HS-27A (cell line): ENCODE results near the gene GNG12.
A peak's percentile ranks its signal among the peaks of the same experiment; 100 is the strongest.

ENCODE experiments used
- DNase-seq: peaks from one replicate; pipeline ENCODE4 v3.0.0-alpha.2; 2012; ENCODE audit warnings: low read depth, missing footprints

GNG12 gene

GRCh38 chr1:67814121-67814772 lies 19.0 kb downstream of the GNG12 start:
- DNase-seq = no peak

- no peak for DNase-seq
Measured at GRCh38 chr1:67812226-67812625, 21.0 kb downstream of the GNG12 start.

- DNase-seq = no peak
Measured at GRCh38 chr1:67811781-67812180, 21.5 kb downstream of the GNG12 start.

GRCh38 chr1:67809887-67810286 lies 23.4 kb downstream of the GNG12 start:
- DNase-seq = no peak

- no peak for DNase-seq
Measured at GRCh38 chr1:67807282-67807681, 26.0 kb downstream of the GNG12 start.

GRCh38 chr1:67804710-67805109 lies 28.6 kb downstream of the GNG12 start:
- DNase-seq = no peak

GRCh38 chr1:67803380-67804279 lies 29.6 kb downstream of the GNG12 start:
- DNase-seq = no peak

GRCh38 chr1:67802565-67802964 lies 30.7 kb downstream of the GNG12 start:
- DNase-seq = no peak

- DNase-seq = peak; percentile 64
Measured at GRCh38 chr1:67801903-67802302, 31.4 kb downstream of the GNG12 start.

- DNase-seq = no peak
Measured at GRCh38 chr1:67795179-67795912, 37.9 kb downstream of the GNG12 start.

- peak; percentile 75 for DNase-seq
Measured at GRCh38 chr1:67793562-67793961, 39.7 kb downstream of the GNG12 start.

GRCh38 chr1:67792741-67793458 lies 40.4 kb downstream of the GNG12 start:
- DNase-seq = no peak

GRCh38 chr1:67792103-67792502 lies 41.2 kb downstream of the GNG12 start:
- DNase-seq = peak; percentile 79

- DNase-seq = peak; percentile 97
Measured at GRCh38 chr1:67791686-67792085, 41.6 kb downstream of the GNG12 start.

GRCh38 chr1:67791261-67791660 lies 42.0 kb downstream of the GNG12 start:
- no peak for DNase-seq

GRCh38 chr1:67790201-67790692 lies 43.0 kb downstream of the GNG12 start:
- DNase-seq = no peak

- no peak for DNase-seq
Measured at GRCh38 chr1:67789551-67789950, 43.7 kb downstream of the GNG12 start.

GRCh38 chr1:67788904-67789303 lies 44.4 kb downstream of the GNG12 start:
- DNase-seq = no peak

- no peak for DNase-seq
Measured at GRCh38 chr1:67788238-67788790, 45.0 kb downstream of the GNG12 start.

GRCh38 chr1:67787746-67788145 lies 45.5 kb downstream of the GNG12 start:
- no peak for DNase-seq
